WERI-Rb-1 (cell line): ENCODE measurements around the gene AHRR.
A peak's percentile ranks its signal among the peaks of the same experiment; 100 is the strongest.

Experiments
- DNase-seq: peaks from one replicate; pipeline ENCODE4 v3.0.0-alpha.2; 2020
- H3K27ac ChIP-seq: fragments of 250-450 bp; sonication (Bioruptor Pico); 2 replicates; pipeline ENCODE4 v1.5.1; 2020; ENCODE audit warnings: mild to moderate bottlenecking, moderate library complexity
- H3K27me3 ChIP-seq: fragments of 250-450 bp; sonication (Bioruptor Pico); 2 replicates; pipeline ENCODE4 v1.5.1; 2021; ENCODE audit warnings: mild to moderate bottlenecking, low read depth, moderate library complexity; ENCODE audit not compliant: insufficient read depth, severe bottlenecking
- H3K36me3 ChIP-seq: fragments of 250-450 bp; sonication (Bioruptor Pico); 2 replicates; pipeline ENCODE4 v1.5.1; 2020; ENCODE audit warnings: mild to moderate bottlenecking, moderate library complexity
- H3K4me3 ChIP-seq: 2 replicates; pipeline ENCODE4 v1.5.1; 2011; ENCODE audit warnings: low read depth, mild to moderate bottlenecking, control low read depth, low read length
- H3K9me3 ChIP-seq: fragments of 250-450 bp; sonication (Bioruptor Pico); 2 replicates; pipeline ENCODE4 v1.5.1; 2021; ENCODE audit warnings: mild to moderate bottlenecking, moderate library complexity; ENCODE audit not compliant: severe bottlenecking
- CTCF ChIP-seq: IDR thresholded peaks from 2 replicates; pipeline ENCODE4 v1.5.1; 2011; ENCODE audit warnings: low read depth, mild to moderate bottlenecking, control low read depth, inconsistent platforms, low read length

Gene AHRR

GRCh38 chr5:346229-346935, 24.9 kb downstream of the AHRR start:
- Histone ChIP-seq H3K9me3 (no peaks in the 10 kb centered on the region), H3K27me3 (peaks cover 5% of the 10 kb centered on the region), H3K27ac (no peak overlapping the region), H3K4me3 (no peak overlapping the region), H3K36me3 (no peaks in the 10 kb centered on the region)
- no peak for TF ChIP-seq CTCF
- no peak for DNase-seq

- Histone ChIP-seq H3K27me3 (peaks cover 5% of the 10 kb centered on the region), H3K36me3 (no peaks in the 10 kb centered on the region), H3K27ac (no peak overlapping the region), H3K9me3 (no peaks in the 10 kb centered on the region), H3K4me3 (no peak overlapping the region)
- no peak for DNase-seq
- no peak for TF ChIP-seq CTCF
Observed at GRCh38 chr5:347712-348284, 26.3 kb downstream of the AHRR start.

GRCh38 chr5:348726-349125, 27.2 kb downstream of the AHRR start:
- Histone ChIP-seq H3K27me3 (peaks cover 5% of the 10 kb centered on the region), H3K9me3 (no peaks in the 10 kb centered on the region), H3K27ac (no peak overlapping the region), H3K4me3 (no peak overlapping the region), H3K36me3 (no peaks in the 10 kb centered on the region)
- no peak for DNase-seq
- TF ChIP-seq CTCF: no peak

GRCh38 chr5:350355-350754, 28.8 kb downstream of the AHRR start:
- H3K36me3 ChIP-seq: no peaks in the 10 kb centered on the region
- DNase-seq: peak; percentile 61
- TF ChIP-seq CTCF: peak; percentile 70

GRCh38 chr5:351084-351920, 29.8 kb downstream of the AHRR start:
- H3K9me3 ChIP-seq: no peaks in the 10 kb centered on the region
- no peak for DNase-seq
- no peak for TF ChIP-seq CTCF
- H3K36me3 ChIP-seq: no peaks in the 10 kb centered on the region
- no peak overlapping the region for H3K4me3 ChIP-seq
- H3K27me3 ChIP-seq: peaks cover 5% of the 10 kb centered on the region
- no peak overlapping the region for H3K27ac ChIP-seq

More at GRCh38 chr5:350355-350754, 28.8 kb downstream of the AHRR start:
- Histone ChIP-seq H3K9me3 (no peaks in the 10 kb centered on the region), H3K27ac (no peak overlapping the region), H3K4me3 (no peak overlapping the region), H3K27me3 (peaks cover 5% of the 10 kb centered on the region)
